ENCODE measurements around the gene DSCAM.

The DSCAM gene

DNA sequence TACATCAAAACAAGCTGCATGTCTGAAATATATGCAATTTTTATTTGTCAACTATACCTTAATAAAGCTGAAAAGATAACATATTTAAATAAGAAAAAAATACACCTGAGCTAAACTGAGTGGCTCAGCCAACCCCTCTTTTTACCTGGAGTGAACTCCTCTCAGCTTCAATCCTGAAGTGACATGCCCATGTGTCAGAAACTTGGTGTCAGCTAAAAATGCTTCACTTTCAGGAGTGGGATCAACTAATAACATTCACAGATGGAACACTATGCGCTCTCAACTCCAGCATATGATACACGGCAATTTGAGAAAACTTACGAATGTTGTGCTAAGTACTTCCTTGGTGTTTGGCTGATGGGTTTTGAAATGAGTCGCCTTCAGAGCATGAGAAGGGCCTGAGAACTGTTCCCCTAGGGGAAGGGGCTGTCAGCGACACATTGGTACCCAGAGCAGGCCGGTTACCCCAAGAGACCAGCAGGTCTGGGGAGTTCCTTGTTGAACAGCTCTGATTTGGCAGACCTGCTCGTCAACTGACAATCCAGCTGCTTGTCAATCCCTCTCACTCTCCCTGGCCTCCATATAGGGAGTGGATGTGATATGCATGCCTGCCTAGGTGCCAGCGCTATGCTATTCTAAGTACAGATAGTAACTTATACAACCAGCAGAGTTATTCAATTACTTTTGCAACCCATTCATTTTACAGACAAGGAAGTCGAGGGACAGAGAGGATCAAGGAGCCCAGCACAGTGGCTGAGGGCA, 712.0 kb downstream of the DSCAM start:
- TF ChIP-seq, protein P1, sequence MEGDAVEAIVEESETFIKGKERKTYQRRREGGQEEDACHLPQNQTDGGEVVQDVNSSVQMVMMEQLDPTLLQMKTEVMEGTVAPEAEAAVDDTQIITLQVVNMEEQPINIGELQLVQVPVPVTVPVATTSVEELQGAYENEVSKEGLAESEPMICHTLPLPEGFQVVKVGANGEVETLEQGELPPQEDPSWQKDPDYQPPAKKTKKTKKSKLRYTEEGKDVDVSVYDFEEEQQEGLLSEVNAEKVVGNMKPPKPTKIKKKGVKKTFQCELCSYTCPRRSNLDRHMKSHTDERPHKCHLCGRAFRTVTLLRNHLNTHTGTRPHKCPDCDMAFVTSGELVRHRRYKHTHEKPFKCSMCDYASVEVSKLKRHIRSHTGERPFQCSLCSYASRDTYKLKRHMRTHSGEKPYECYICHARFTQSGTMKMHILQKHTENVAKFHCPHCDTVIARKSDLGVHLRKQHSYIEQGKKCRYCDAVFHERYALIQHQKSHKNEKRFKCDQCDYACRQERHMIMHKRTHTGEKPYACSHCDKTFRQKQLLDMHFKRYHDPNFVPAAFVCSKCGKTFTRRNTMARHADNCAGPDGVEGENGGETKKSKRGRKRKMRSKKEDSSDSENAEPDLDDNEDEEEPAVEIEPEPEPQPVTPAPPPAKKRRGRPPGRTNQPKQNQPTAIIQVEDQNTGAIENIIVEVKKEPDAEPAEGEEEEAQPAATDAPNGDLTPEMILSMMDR (IDR thresholded peaks at IDR 0.05) = no peak

DNA sequence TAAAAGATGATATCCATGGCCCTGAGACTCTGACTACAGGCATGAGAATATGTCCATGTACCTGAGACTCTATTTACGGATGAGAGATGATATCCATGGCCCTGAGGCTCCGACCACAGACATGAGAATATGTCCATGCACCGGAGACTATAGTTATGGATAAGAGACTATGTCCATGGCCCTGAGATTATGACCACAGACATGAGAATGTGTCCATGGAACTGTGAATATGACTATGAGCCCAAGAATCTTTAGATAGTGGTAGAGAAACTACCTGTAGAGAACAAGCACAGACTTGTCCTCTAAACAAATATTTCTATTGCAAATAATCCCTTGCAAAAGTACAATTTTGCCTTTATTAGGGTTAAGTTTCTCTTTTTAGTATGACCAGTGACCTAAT, 716.5 kb downstream of the DSCAM start:
- TF ChIP-seq, protein P1 (IDR thresholded peaks at IDR 0.05) = no peak

DNA sequence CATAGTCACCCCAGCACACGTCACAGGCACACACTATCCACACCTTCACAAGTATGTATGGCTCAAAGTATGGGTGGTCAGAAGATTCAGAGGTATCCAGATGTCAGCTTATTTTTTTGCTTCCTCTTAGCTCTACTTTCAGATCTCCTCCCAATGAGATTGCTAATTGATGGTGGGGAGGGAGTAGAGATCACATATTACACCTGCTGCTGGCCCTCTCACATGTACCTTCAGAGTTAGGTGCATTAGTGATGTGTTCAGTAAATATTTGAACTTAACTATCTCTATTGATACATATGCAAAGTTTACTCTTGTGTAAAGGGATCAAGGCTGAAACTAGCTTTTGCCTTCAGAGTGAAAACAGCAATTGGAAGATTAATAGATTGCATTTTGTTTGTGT, 717.1 kb downstream of the DSCAM start:
- TF ChIP-seq, protein P1 (IDR thresholded peaks at IDR 0.05) = no peak

DNA sequence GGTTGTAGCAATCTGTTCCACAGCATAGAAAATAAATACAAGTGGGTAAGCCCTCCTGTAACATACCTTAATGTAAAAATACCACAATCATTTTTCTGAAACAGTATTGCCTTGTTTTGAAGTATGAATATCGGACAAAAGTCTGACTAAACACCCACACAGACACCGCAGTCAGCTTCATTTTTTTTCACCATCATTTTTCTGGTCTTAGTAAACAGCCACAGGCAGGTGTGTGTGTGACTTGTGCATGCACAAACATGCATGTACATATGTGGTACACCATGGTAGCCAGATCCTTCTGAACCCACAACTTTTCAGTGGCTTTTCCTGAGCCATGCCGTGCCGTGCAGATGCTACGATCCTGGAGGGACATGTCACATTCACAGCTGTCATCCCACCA, 718.1 kb downstream of the DSCAM start:
- TF ChIP-seq, protein P1 (IDR thresholded peaks at IDR 0.05) = no peak

DNA sequence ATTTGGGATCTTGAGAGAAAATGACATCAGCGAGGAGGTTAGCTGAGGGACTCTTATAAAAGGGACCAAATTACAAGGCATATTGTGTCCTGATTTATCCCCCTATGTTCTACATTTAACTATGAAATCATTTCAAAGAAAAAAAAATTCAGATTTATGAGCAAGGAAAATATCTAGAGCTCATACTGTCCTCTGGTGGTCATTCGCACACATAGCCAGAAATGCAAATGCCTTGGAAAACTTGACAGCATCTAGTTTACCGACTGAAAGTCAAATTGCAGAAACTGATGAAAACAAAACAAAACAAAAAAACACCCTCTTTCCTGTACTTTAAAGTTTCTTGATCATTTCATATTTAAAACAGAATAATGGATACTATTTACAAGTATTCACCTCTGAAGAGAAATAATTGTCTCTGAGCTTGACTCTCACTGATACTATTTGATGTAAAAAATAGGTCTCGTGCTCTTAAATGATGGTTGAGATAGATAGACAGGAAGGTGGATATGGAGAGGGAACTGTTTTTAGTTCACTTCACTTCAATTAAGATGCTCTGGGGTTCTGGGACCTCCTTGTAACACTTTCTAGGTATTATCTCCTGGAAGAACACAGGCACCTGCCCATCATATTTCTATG, 725.9 kb downstream of the DSCAM start:
- TF ChIP-seq, protein P1 (IDR thresholded peaks at IDR 0.05) = peak; percentile 93

DNA sequence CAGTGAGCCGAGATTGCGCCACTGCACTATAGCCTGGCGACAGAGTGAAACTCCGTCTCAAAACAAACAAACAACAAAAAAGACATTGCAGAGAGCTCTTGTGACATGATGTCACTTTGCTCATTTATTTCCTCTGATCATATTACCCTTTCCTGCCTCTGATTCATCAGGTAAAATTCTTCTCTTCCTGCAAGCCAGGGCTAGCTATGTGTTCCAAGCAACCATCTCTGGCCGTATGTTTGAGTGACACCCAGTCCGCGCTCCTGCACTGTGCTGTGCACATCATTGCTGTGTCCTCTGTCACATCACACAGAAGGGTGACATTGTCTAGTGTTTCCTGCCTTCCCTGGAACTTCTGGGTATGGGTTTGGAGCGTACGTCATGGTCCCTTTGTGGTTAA, 728.4 kb downstream of the DSCAM start:
- TF ChIP-seq, protein P1 (IDR thresholded peaks at IDR 0.05) = no peak

DNA sequence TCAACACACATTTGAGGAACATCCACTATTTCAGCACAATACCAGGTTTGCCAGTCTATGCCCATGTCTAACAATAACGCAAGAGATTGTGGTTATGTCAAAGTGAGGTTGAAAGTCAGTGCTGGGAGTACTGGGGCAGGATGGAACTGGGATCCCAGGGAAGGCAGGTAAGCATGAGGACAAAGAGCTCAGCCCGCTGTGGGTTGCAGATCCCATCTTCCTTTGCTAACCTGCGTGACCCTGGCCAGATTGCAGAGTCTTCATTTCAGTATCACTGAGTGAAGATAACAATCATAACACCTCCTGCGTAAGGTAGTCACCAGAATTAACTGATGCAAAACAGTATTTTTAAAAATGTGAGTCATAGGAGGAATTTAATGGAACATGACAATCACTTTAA, 729.7 kb downstream of the DSCAM start:
- TF ChIP-seq, protein P1 (IDR thresholded peaks at IDR 0.05) = no peak
